ENCODE results near the gene LTB.

- TF ChIP-seq CTCF (IDR thresholded peaks at IDR 0.05), result no peak
- no peak for TF ChIP-seq POLR2AphosphoS5 (IDR thresholded peaks at IDR 0.05)
- TF ChIP-seq POLR2A (IDR thresholded peaks at IDR 0.05), result no peak
Observed at GRCh38 chr6:31610968-31611367, 28.7 kb upstream of the LTB start.
